Small intestine (tissue), 16 donors: ENCODE measurements around the gene TARBP1. TPM values are rescaled to one million over a fixed set of nuclear protein-coding genes. Genes with fewer than 3 reads are reported as not detected.
A peak's percentile ranks its signal among the peaks of the same experiment; 100 is the strongest.

ENCODE experiments used
- DNase-seq, 2 donors: peaks; one replicate each; pipeline versions ENCODE4 v3.0.0 to v3.0.0-alpha.2; 2013
- FAIRE-seq: peaks from 2 replicates; lab custom pipeline; 2012; peaks lifted over from hg19 to GRCh38; lab: Jason Lieb, UNC
- H3K27ac ChIP-seq, 3 donors: one replicate each; pipeline ENCODE4 v1.5.1; 2013; ENCODE audit warnings: low read length in 2 of 3, mild to moderate bottlenecking in 2 of 3, control low read depth in 1 of 3, inconsistent platforms in 1 of 3, low read depth in 1 of 3, moderate library complexity in 1 of 3
- H3K27me3 ChIP-seq, 3 donors: one replicate each; pipeline ENCODE4 v1.6.1; 2013; ENCODE audit warnings: low read length in 3 of 3, inconsistent platforms in 1 of 3; ENCODE audit not compliant: control insufficient read depth in 3 of 3, insufficient read depth in 3 of 3
- H3K36me3 ChIP-seq, 3 donors: one replicate each; pipeline ENCODE4 v1.6.1; 2013; ENCODE audit warnings: low read length in 3 of 3, inconsistent platforms in 1 of 3, low read depth in 1 of 3, mild to moderate bottlenecking in 1 of 3, moderate library complexity in 1 of 3; ENCODE audit not compliant: control insufficient read depth in 3 of 3, insufficient read depth in 2 of 3
- H3K4me1 ChIP-seq, 3 donors: one replicate each; pipeline ENCODE4 v1.6.1; 2013; ENCODE audit warnings: low read length in 2 of 3, inconsistent platforms in 1 of 3, low read depth in 1 of 3, mild to moderate bottlenecking in 1 of 3, moderate library complexity in 1 of 3; ENCODE audit not compliant: control insufficient read depth in 3 of 3, insufficient read depth in 2 of 3
- H3K4me3 ChIP-seq, 3 donors: one replicate each; pipeline ENCODE4 v1.5.1; 2013; ENCODE audit warnings: low read length in 3 of 3, control low read depth in 1 of 3, inconsistent platforms in 1 of 3, low read depth in 1 of 3, mild to moderate bottlenecking in 1 of 3, moderate library complexity in 1 of 3
- H3K9me3 ChIP-seq, 2 donors: one replicate each; pipeline ENCODE4 v1.6.1; 2013; ENCODE audit warnings: low read depth in 1 of 2, low read length in 1 of 2; ENCODE audit not compliant: control insufficient read depth in 2 of 2, insufficient read depth in 1 of 2
- WGBS, 3 donors: extraction: QIAGEN DNeasy Blood & Tissue Kit; methylation state at CpG; one replicate each; pipeline ENCODE4 v1.1.7; 2013; 5-methylcytosine and 5-hydroxymethylcytosine counted together
- long read RNA-seq, 10 donors: transcript quantifications; one replicate each; lab custom pipeline, GENCODE V29; 2026
- polyA plus RNA-seq, 4 donors: library from polyadenylated mRNA; stranded (reverse) in 3 of 4; unstranded in 1 of 4; fragments of 200-250 nt in 3 of 4; fragments of 120-200 nt in 1 of 4; gene quantifications; one replicate each; pipeline versions ENCODE4 v1.2.1 to v1.2.3, GENCODE V29; 2013
- donor health status: healthy with polysubstance abuse.
- donor health status: control.
- donor health status: control.
- donor health status: Bipolar disorder and iron deficiency.
- donor health status: healthy.

The TARBP1 gene
- 10 to 100 TPM in 3 of 4 donors, 1 to 10 TPM in 1; 8.1 to 67.5 (median 19.4) TPM for polyA plus RNA-seq
- long read RNA-seq, donor 1 = 0 reads
- long read RNA-seq, donor 2 = 0 reads
- long read RNA-seq, donor 3, partial matches to known transcripts = 10 of 13 reads
- long read RNA-seq, donor 3, other reads (novel, unspliced or antisense) = 0 of 13 reads
- long read RNA-seq, donor 4 = 0 reads
- long read RNA-seq, donor 5 = 0 reads
- long read RNA-seq, donor 6, partial matches to known transcripts = 7 of 13 reads
- long read RNA-seq, donor 6, other reads (novel, unspliced or antisense) = 0 of 13 reads
- long read RNA-seq, donor 7 = 0 reads
- long read RNA-seq, donor 8 = 0 reads
- long read RNA-seq, donor 9, full-length matches to known transcripts = 3 of 3 reads
- long read RNA-seq, donor 9, partial matches to known transcripts = 0 of 3 reads
- long read RNA-seq, donor 9, other reads (novel, unspliced or antisense) = 0 of 3 reads
- long read RNA-seq, donor 10, partial matches to known transcripts = 6 of 12 reads
- long read RNA-seq, donor 10, other reads (novel, unspliced or antisense) = 0 of 12 reads

DNA sequence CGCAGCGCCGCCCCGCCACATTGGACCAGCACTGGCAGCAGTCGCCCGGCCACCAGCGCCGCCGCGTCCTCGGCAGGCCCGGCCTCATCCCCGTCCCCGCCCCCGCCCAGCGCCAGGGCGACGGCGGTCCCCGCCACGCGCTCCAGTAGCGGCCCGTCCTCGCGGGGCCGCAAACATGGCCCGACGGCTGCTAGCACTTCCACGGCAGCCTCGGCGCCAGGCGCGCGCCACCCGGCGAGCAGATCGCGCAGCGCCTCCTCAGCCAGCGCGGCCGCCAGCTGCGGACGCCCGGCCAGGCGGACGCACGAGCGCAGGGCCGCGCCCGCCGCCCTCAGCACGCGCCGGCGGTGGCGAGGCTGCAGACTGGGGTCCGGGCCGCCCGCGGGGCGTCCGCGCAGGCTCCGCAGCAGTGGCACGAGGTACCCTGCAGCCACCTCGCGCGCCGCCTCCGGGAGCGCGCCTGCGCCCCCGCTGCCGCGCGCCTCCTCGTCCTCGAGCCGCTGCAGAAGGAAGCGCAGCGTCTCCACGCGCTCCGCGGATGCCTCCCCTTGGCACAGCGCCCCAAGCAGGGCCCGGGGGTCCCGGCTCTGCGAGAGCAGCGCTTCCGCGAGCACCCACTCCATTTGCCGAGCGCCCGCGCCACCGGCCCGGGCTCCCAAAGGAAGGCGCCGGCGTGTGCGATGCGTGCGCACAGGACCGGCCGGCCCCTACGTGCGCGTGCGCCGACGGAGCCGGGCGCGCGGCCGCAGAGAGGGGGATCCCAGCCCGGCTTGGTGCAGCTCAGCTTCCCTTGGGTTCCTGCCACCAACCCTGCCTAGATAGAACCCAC lies at the start of gene TARBP1:
Gene TARBP1, minus strand, starts transcription at position 699 of the 829 bp plus-strand sequence. Its CDS starts 76 bp downstream, at position 623.
- 0 to 1% (median 0%) methylated on average over 48 to 122 of the region's 122 CpGs for whole genome bisulfite sequencing, 3 donors
- Histone ChIP-seq H3K36me3 (peaks cover 0 to 8% (median 0%) of the 10 kb centered on the region in 3 donors), H3K4me3 (peak within 1 kb of the TSS; percentile 84 to 90 (median 87)), H3K27me3 (peaks cover 0 to 3% (median 0%) of the 10 kb centered on the region in 3 donors), H3K4me1 (peaks cover 0 to 9% (median 2%) of the 10 kb centered on the region in 3 donors), H3K9me3 (no peaks in the 10 kb centered on the region), H3K27ac (peak within 1 kb of the TSS; percentile 81 to 94 (median 90))
- DNase-seq = peak; percentile 77 to 92
- FAIRE-seq = no peak

DNA sequence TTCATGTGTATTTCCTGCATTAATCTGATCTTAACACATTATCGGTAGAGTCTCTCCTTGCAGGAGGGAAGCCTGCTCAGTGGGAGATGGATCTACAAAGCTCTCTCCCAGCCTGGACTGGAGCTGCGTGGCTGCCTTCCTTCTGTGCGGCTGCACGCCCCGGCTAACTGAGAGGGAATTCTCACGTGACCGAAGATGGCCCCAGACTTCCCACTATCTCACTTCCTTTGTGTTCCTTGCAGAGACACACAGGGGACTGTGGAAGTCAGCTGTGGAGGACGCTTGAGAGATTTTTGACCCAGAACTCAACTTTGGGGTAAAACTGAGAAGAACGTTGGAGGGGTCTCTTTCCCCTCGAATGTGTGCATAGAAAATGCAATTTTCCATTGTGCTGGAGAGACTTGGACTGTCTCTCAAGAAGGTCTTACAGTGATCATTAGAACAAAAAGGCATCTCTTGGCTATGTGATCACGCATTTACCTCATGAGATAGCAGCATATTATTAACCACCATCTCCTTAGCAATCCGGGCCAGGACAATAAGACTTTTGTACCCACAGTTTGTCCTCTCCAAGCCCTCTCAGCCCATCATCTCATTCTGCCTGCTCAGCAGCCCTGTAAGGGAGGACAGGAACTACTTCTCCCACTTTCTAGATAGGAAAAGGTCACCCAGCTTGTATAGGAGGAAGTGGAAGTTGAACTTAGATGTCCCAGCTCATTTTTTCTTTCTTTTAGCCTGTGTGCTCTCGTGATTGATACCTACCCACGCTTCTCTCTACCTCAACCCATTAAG lies 49.3 kb upstream of the TARBP1 start:
- peaks cover 4 to 38% (median 8%) of the 10 kb centered on the region in 3 donors for H3K4me1 ChIP-seq
- no peaks in the 10 kb centered on the region for H3K36me3 ChIP-seq
- H3K9me3 ChIP-seq = no peaks in the 10 kb centered on the region
- H3K27ac ChIP-seq = peak overlapping the region in 2 of 3 donors; percentile 9 to 78
- no peaks in the 10 kb centered on the region for H3K27me3 ChIP-seq
- DNase-seq (peak; percentile 51 to 62), FAIRE-seq (no peak)
- 59 to 63% (median 62%) methylated on average over 14 of the region's 14 CpGs for WGBS, 3 donors
- H3K4me3 ChIP-seq = no peak overlapping the region

- Histone ChIP-seq H3K36me3 (no peaks in the 10 kb centered on the region), H3K27me3 (no peaks in the 10 kb centered on the region), H3K4me1 (peaks cover 3 to 37% (median 12%) of the 10 kb centered on the region in 3 donors), H3K9me3 (no peaks in the 10 kb centered on the region), H3K27ac (peak overlapping the region in 1 of 3 donors; percentile 78), H3K4me3 (no peak overlapping the region)
- WGBS, 3 donors = 79 to 83% (median 82%) methylated on average over 6 of the region's 6 CpGs
- FAIRE-seq = no peak
- DNase-seq = no peak
These were observed 48.4 kb upstream of the TARBP1 start for GRCh38 chr1:234527346-234527745.

GRCh38 chr1:234526922-234527321 lies 47.9 kb upstream of the TARBP1 start:
- H3K4me3 ChIP-seq = no peak overlapping the region
- 63 to 86% (median 71%) methylated on average over 3 of the region's 3 CpGs for whole genome bisulfite sequencing, 3 donors
- H3K27ac ChIP-seq = no peak overlapping the region
- no peak for FAIRE-seq
- H3K9me3 ChIP-seq = no peaks in the 10 kb centered on the region
- peaks cover 3 to 33% (median 12%) of the 10 kb centered on the region in 3 donors for H3K4me1 ChIP-seq
- no peak for DNase-seq
- no peaks in the 10 kb centered on the region for H3K27me3 ChIP-seq
- H3K36me3 ChIP-seq = no peaks in the 10 kb centered on the region

- 84 to 89% (median 85%) methylated on average over 5 of the region's 5 CpGs for WGBS, 3 donors
- peaks cover 4 to 23% (median 9%) of the 10 kb centered on the region in 3 donors for H3K4me1 ChIP-seq
- H3K27me3 ChIP-seq = no peaks in the 10 kb centered on the region
- no peaks in the 10 kb centered on the region for H3K9me3 ChIP-seq
- DNase-seq (no peak), FAIRE-seq (no peak)
- no peak overlapping the region for H3K4me3 ChIP-seq
- H3K36me3 ChIP-seq = no peaks in the 10 kb centered on the region
- no peak overlapping the region for H3K27ac ChIP-seq
These were observed 46.3 kb upstream of the TARBP1 start for GRCh38 chr1:234525099-234525799.

DNA sequence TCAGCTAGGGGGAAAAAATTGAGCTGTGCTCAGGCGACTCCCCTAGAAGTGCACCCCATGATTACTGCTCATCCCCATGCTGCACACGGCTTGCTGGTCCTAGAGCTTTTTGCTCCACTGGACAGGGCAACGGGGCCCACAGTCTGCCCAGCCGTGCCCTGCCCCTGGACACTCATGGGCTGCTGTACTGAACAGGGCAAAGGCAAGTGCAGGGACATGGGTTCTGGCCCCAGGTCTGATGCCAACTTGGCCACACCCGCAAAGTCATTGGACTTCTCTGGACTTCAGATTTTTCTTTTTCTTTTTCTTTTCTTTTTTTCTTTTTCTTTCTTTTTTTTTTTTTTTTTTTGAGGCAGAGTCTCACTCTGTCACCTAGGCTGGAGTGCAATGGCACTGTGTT lies 42.9 kb upstream of the TARBP1 start:
- WGBS, 3 donors = 88 to 96% (median 95%) methylated on average over 5 of the region's 5 CpGs
- FAIRE-seq (no peak), DNase-seq (no peak)
- Histone ChIP-seq H3K9me3 (no peaks in the 10 kb centered on the region), H3K27me3 (no peaks in the 10 kb centered on the region), H3K4me1 (peaks cover 3 to 16% (median 4%) of the 10 kb centered on the region in 3 donors), H3K36me3 (no peaks in the 10 kb centered on the region), H3K27ac (no peak overlapping the region), H3K4me3 (no peak overlapping the region)

- no peak overlapping the region for H3K27ac ChIP-seq
- H3K36me3 ChIP-seq = no peaks in the 10 kb centered on the region
- DNase-seq = peak in 1 of 2 donors; percentile 72
- no peaks in the 10 kb centered on the region for H3K9me3 ChIP-seq
- no peak for FAIRE-seq
- peaks cover 3 to 16% (median 4%) of the 10 kb centered on the region in 3 donors for H3K4me1 ChIP-seq
- 61 to 78% (median 74%) methylated on average over 6 of the region's 6 CpGs for WGBS, 3 donors
- no peaks in the 10 kb centered on the region for H3K27me3 ChIP-seq
- no peak overlapping the region for H3K4me3 ChIP-seq
These were observed 42.2 kb upstream of the TARBP1 start for GRCh38 chr1:234520908-234521817.
